Hepatocyte (in vitro differentiated cells): ENCODE data around the gene MFAP3. TPM values are rescaled to one million over a fixed set of nuclear protein-coding genes. Genes with fewer than 3 reads are reported as not detected.

Experiments
- DNase-seq: peaks from one replicate; pipeline ENCODE4 v3.0.0-alpha.2; 2016; ENCODE audit warnings: low spot score
- H2AFZ ChIP-seq: fragments of 200-600 bp; sonication (generic); 2 replicates; pipeline ENCODE4 v1.6.0; 2016; ENCODE audit warnings: antibody characterized with exemption, mild to moderate bottlenecking
- H3K27ac ChIP-seq: fragments of 200-600 bp; sonication (generic); 2 replicates; pipeline ENCODE4 v1.5.1; 2016; ENCODE audit warnings: mild to moderate bottlenecking
- H3K27me3 ChIP-seq: fragments of 200-600 bp; sonication (generic); 2 replicates; pipeline ENCODE4 v1.6.1; 2016
- H3K36me3 ChIP-seq: fragments of 200-600 bp; sonication (generic); replicated peaks from 2 replicates; pipeline ENCODE4 v1.5.1; 2016; ENCODE audit warnings: low read depth; ENCODE audit not compliant: insufficient read depth
- H3K4me1 ChIP-seq: fragments of 200-600 bp; sonication (generic); 2 replicates; pipeline ENCODE4 v1.5.1; 2016; ENCODE audit warnings: mild to moderate bottlenecking, moderate library complexity; ENCODE audit not compliant: insufficient read depth
- H3K4me2 ChIP-seq: fragments of 200-600 bp; sonication (generic); 2 replicates; pipeline ENCODE4 v1.6.0; 2016
- H3K4me3 ChIP-seq: fragments of 200-600 bp; sonication (generic); 2 replicates; pipeline ENCODE4 v1.5.1; 2016; ENCODE audit warnings: mild to moderate bottlenecking
- H3K79me2 ChIP-seq: fragments of 200-600 bp; sonication (generic); 2 replicates; pipeline ENCODE4 v1.6.0; 2017; ENCODE audit warnings: mild to moderate bottlenecking
- H3K9me2 ChIP-seq: fragments of 200-600 bp; sonication (generic); replicated peaks from 2 replicates; pipeline ENCODE4 v1.6.0; 2017; ENCODE audit warnings: mild to moderate bottlenecking; ENCODE audit not compliant: insufficient read depth
- H3K9me3 ChIP-seq: fragments of 200-600 bp; sonication (generic); 2 replicates; pipeline ENCODE4 v1.5.1; 2016; ENCODE audit warnings: low read depth, mild to moderate bottlenecking
- H4K20me1 ChIP-seq: fragments of 200-600 bp; sonication (generic); 2 replicates; pipeline ENCODE4 v1.6.0; 2016; ENCODE audit warnings: mild to moderate bottlenecking; ENCODE audit not compliant: insufficient read depth, poor library complexity, severe bottlenecking
- EZH2 ChIP-seq: fragments of 200-600 bp; sonication (generic); IDR thresholded peaks from 2 replicates; pipeline ENCODE4 v1.6.1; 2016; ENCODE audit warnings: antibody characterized with exemption, mild to moderate bottlenecking, borderline replicate concordance
- EZH2phosphoT487 ChIP-seq: fragments of 200-600 bp; sonication (generic); IDR thresholded peaks from one replicate; pipeline ENCODE4 v1.6.1; 2018; ENCODE audit warnings: antibody characterized with exemption, mild to moderate bottlenecking, low read depth, moderate library complexity; ENCODE audit not compliant: unreplicated experiment, severe bottlenecking
- WGBS: methylation state at CpG from one replicate; pipeline ENCODE4 v1.1.6; 2016; ENCODE audit warnings: low lambda C conversion rate; ENCODE audit errors: missing lambda C conversion rate; 5-methylcytosine and 5-hydroxymethylcytosine counted together
- polyA plus RNA-seq: library from polyadenylated mRNA; unstranded; fragments of >200 nt; fragmentation: Nextera tagmentation; extraction: Ambion mirVana; gene quantifications from 2 replicates; pipeline ENCODE4 v1.2.1, GENCODE V29; 2016
- total RNA-seq: library from RNA; depleted of rRNA; stranded (reverse); fragments of >200 nt; gene quantifications from 2 replicates; pipeline ENCODE4 v1.2.3, GENCODE V29; 2014
- TF ChIP-seq, protein P1 (sequence below): fragments of 200-600 bp; sonication (generic); IDR thresholded peaks from 2 replicates; pipeline ENCODE4 v1.5.1; 2016; ENCODE audit warnings: antibody characterized with exemption, mild to moderate bottlenecking; ENCODE audit not compliant: poor library complexity

MFAP3 gene
- total and polyA plus RNA-seq, 2 experiments from 2014 or later, result 14.4 to 65.4 TPM

DNA sequence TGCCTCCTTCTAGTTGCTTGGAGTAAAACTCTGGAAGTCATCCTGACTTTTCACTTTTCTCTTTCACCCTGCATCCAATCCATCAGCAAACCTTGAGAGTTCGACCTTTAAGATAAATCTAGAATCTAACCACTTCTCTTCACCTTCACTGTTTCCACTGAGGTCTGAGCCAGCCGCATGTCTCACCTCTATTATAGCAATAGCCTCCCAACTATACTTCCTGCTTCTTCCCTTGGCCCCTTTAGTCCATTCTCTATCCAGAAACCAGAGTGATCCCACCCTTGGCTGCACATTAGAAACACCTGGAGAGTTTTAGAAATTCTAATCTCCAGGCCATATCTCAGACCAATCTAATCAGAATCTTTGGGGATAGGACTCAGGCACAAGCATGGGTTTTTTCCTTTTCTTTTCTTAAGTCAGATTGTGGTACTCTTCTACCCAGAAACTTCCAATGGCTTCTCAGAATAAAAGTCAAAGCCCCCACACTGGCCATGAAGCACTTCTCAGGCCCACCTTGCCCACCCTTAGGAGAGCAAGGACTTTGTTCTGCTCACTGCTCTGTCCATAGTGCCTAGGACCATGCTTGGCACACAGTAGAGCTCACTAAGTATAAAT is 33.1 kb downstream of the MFAP3 start:
- Histone ChIP-seq H3K4me1 (no peaks in the 10 kb centered on the region), H3K4me2 (no peak overlapping the region), H3K9me2 (no peaks in the 10 kb centered on the region), H4K20me1 (no peaks in the 10 kb centered on the region), H3K27ac (no peak overlapping the region), H3K9me3 (no peaks in the 10 kb centered on the region), H3K36me3 (no peaks in the 10 kb centered on the region), H3K79me2 (no peaks in the 10 kb centered on the region), H3K4me3 (no peak overlapping the region), H3K27me3 (no peaks in the 10 kb centered on the region), H2AFZ (no peak overlapping the region)
- no peak for DNase-seq
- no peak for TF ChIP-seq EZH2phosphoT487
- TF ChIP-seq EZH2, result no peak
- TF ChIP-seq, protein P1, sequence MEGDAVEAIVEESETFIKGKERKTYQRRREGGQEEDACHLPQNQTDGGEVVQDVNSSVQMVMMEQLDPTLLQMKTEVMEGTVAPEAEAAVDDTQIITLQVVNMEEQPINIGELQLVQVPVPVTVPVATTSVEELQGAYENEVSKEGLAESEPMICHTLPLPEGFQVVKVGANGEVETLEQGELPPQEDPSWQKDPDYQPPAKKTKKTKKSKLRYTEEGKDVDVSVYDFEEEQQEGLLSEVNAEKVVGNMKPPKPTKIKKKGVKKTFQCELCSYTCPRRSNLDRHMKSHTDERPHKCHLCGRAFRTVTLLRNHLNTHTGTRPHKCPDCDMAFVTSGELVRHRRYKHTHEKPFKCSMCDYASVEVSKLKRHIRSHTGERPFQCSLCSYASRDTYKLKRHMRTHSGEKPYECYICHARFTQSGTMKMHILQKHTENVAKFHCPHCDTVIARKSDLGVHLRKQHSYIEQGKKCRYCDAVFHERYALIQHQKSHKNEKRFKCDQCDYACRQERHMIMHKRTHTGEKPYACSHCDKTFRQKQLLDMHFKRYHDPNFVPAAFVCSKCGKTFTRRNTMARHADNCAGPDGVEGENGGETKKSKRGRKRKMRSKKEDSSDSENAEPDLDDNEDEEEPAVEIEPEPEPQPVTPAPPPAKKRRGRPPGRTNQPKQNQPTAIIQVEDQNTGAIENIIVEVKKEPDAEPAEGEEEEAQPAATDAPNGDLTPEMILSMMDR, result no peak
- 72% methylated on average over 2 of the region's 2 CpGs for WGBS

DNA sequence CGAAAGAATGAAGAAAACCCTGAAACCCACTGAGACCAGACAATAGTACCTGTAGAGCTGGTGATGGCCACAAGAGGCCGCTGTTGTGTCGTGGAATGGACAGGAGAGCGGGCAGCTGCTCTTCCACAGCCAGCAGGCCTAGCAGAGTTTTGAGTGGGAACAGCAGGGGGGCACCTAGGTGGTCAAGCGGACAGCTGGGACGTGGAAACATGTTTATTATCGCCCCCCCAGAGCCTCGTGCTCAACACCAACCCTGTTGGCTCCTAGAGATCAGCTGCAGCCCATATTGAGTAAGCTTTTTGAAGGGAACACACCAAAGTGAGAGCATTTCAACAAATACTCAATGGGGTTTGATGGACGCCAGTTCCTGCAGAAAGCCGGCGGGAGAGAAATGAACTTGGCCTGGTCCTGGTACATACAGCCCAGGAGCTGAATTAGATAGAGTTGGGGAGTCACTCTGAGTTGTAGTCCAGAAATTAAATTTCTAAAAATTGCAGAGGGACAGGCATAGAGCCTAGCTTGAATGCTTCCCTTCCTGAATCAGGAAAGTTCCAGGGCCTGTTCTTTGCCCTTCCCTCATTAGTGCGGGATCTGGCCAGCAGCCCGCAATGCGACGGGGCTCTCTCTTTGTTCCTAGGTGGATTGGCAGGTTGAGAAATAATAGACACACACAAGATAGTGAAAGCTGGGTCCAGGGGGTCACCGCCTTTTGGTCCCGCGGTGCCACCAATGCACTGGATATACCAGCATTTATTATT is 33.8 kb downstream of the MFAP3 start:
- TF ChIP-seq, protein P1, result peak; percentile 97
- TF ChIP-seq EZH2phosphoT487, result no peak
- Histone ChIP-seq H3K4me3 (no peak overlapping the region), H2AFZ (no peak overlapping the region), H3K9me3 (no peaks in the 10 kb centered on the region), H3K79me2 (no peaks in the 10 kb centered on the region), H4K20me1 (no peaks in the 10 kb centered on the region), H3K27me3 (no peaks in the 10 kb centered on the region), H3K4me2 (no peak overlapping the region), H3K9me2 (no peaks in the 10 kb centered on the region), H3K27ac (no peak overlapping the region), H3K36me3 (no peaks in the 10 kb centered on the region), H3K4me1 (no peaks in the 10 kb centered on the region)
- peak; percentile 86 for DNase-seq
- 34% methylated on average over 18 of the region's 18 CpGs for WGBS

DNA sequence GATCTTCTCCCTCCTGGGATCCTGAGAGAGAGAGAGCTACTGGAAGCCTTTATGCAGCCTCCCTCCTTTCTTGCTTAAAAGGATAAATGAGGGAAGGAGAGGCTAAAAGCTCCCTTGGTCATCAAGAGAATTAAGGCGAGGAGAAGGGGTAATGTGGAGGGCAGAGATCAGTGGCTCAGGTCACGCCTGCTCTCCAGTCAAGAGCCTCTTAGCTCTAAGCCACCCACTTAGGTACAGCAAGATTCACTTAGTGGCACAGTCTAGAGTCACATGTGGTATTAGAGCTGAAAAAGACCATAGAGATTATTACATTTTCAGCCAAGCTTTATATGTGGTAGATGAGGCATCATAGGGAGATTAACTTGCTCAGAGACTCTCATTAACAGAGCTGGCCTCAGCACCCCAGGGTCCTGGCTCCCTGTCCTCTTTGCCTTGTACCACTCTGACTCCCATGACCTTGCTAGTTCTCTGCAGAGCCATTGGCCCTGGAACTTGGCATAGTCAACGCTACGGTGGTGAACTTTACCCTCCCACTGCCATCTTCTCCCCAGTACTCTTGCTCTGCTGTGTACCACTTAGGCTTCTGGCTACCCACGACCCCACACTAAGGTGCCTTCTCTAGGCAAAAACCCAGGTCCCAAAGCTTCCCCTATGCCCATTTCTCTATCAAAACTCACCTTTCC is 37.6 kb downstream of the MFAP3 start:
- H3K27ac ChIP-seq, result no peak overlapping the region
- no peak overlapping the region for H3K4me2 ChIP-seq
- no peaks in the 10 kb centered on the region for H3K79me2 ChIP-seq
- no peaks in the 10 kb centered on the region for H3K36me3 ChIP-seq
- no peaks in the 10 kb centered on the region for H3K4me1 ChIP-seq
- H3K27me3 ChIP-seq, result no peaks in the 10 kb centered on the region
- H3K4me3 ChIP-seq, result no peak overlapping the region
- no peaks in the 10 kb centered on the region for H3K9me2 ChIP-seq
- no peaks in the 10 kb centered on the region for H3K9me3 ChIP-seq
- H4K20me1 ChIP-seq, result no peaks in the 10 kb centered on the region
- 73% methylated on average over 5 of the region's 5 CpGs for WGBS
- no peak for TF ChIP-seq EZH2phosphoT487
- no peak for TF ChIP-seq EZH2
- TF ChIP-seq, protein P1, result no peak
- no peak overlapping the region for H2AFZ ChIP-seq
- DNase-seq, result no peak
